ENCODE measurements around the gene APBB2. TPM values are rescaled to one million over a fixed set of nuclear protein-coding genes. Genes with fewer than 3 reads are reported as not detected.

The APBB2 gene
- total RNA-seq, 2 donors from 2014 or later = 28.2 to 30.7 TPM

GRCh38 chr4:40844261-40844660 lies 370.1 kb downstream of the APBB2 start:
- ATAC-seq = no peak
- intact Hi-C loops (cut with DNase I, micrococcal nuclease) = no loop called here

GRCh38 chr4:40843696-40844095 lies 370.6 kb downstream of the APBB2 start:
- no peak for DNase-seq
- ATAC-seq = peak; percentile 26
- intact Hi-C loops (cut with DNase I, micrococcal nuclease) = no loop called here

More at GRCh38 chr4:40844261-40844660, 370.1 kb downstream of the APBB2 start:
- DNase-seq = no peak

GRCh38 chr4:40842725-40843423 lies 371.5 kb downstream of the APBB2 start:
- intact Hi-C loops (cut with DNase I, micrococcal nuclease) = no loop called here
- DNase-seq (no peak), ATAC-seq (no peak)

- ATAC-seq (no peak), DNase-seq (no peak)
- intact Hi-C loops (cut with DNase I, micrococcal nuclease) = no loop called here
Observed at GRCh38 chr4:40842318-40842717, 372.0 kb downstream of the APBB2 start.

GRCh38 chr4:40840985-40841571 lies 373.3 kb downstream of the APBB2 start:
- ATAC-seq (peak; percentile 85), DNase-seq (peak; percentile 69 to 87)
- intact Hi-C loops (cut with DNase I, micrococcal nuclease) = no loop called here

- no peak for ATAC-seq
- DNase-seq = no peak
- intact Hi-C loops (cut with DNase I, micrococcal nuclease) = no loop called here
Observed at GRCh38 chr4:40840255-40840984, 373.9 kb downstream of the APBB2 start.

GRCh38 chr4:40838742-40839141 lies 375.6 kb downstream of the APBB2 start:
- DNase-seq = no peak
- intact Hi-C loops (cut with DNase I, micrococcal nuclease) = no loop called here
- ATAC-seq = no peak

GRCh38 chr4:40837094-40837870 lies 377.1 kb downstream of the APBB2 start:
- intact Hi-C loops (cut with DNase I, micrococcal nuclease) = no loop called here
- peak in 1 of 2 donors; percentile 38 for DNase-seq
- no peak for ATAC-seq

- intact Hi-C loops (cut with DNase I, micrococcal nuclease) = no loop called here
- DNase-seq (no peak), ATAC-seq (no peak)
Observed at GRCh38 chr4:40833212-40833611, 381.1 kb downstream of the APBB2 start.

GRCh38 chr4:40832175-40832574 lies 382.2 kb downstream of the APBB2 start:
- no peak for ATAC-seq
- intact Hi-C loops (cut with DNase I, micrococcal nuclease) = no loop called here
- no peak for DNase-seq

- DNase-seq (no peak), ATAC-seq (no peak)
- intact Hi-C loops (cut with DNase I, micrococcal nuclease) = no loop called here
Observed at GRCh38 chr4:40831146-40831907, 383.0 kb downstream of the APBB2 start.

- peak in 1 of 2 donors; percentile 32 for DNase-seq
- ATAC-seq = no peak
- intact Hi-C loops (cut with DNase I, micrococcal nuclease) = no loop called here
Observed at GRCh38 chr4:40829586-40829985, 384.8 kb downstream of the APBB2 start.

- DNase-seq (no peak), ATAC-seq (no peak)
- intact Hi-C loops (cut with DNase I, micrococcal nuclease) = no loop called here
Observed at GRCh38 chr4:40828661-40829060, 385.7 kb downstream of the APBB2 start.

- intact Hi-C loops (cut with DNase I, micrococcal nuclease) = no loop called here
Observed at GRCh38 chr4:40827758-40828157, 386.6 kb downstream of the APBB2 start.

GRCh38 chr4:40826821-40827220 lies 387.5 kb downstream of the APBB2 start:
- DNase-seq = no peak
- intact Hi-C loops (cut with DNase I, micrococcal nuclease) = no loop called here
- no peak for ATAC-seq

More at GRCh38 chr4:40827758-40828157, 386.6 kb downstream of the APBB2 start:
- DNase-seq (no peak), ATAC-seq (no peak)

- no peak for DNase-seq
- no peak for ATAC-seq
- intact Hi-C loops (cut with DNase I, micrococcal nuclease) = no loop called here
Observed at GRCh38 chr4:40825014-40825838, 389.1 kb downstream of the APBB2 start.

- intact Hi-C loops (cut with DNase I, micrococcal nuclease) = no loop called here
- ATAC-seq (no peak), DNase-seq (no peak)
Observed at GRCh38 chr4:40822420-40823166, 391.7 kb downstream of the APBB2 start.

Measured in left colon (tissue), 2 donors.